Natural killer cell (primary cell): Measurements from ENCODE around the gene TUBG2. TPM values are rescaled to one million over a fixed set of nuclear protein-coding genes. Genes with fewer than 3 reads are reported as not detected.

Experiments used
- ATAC-seq, 3 donors: fragments of 150-1000 bp in 2 of 3; fragments of 200-7000 bp in 1 of 3; cut with Tn5 transposase; 1 replicate in 1 of 3; 2 replicates in 2 of 3; pipeline ENCODE4 v1.10.0; 2021; ENCODE audit warnings: mild to moderate bottlenecking in 2 of 3, moderate library complexity in 2 of 3
- DNase-seq, 2 donors: peaks; one replicate each; pipeline versions ENCODE4 v3.0.0 to v3.0.0-alpha.2; 2013 to 2021; ENCODE audit warnings: mixed read lengths in 1 of 2
- H3K27ac ChIP-seq: one replicate; pipeline ENCODE4 v1.5.1; 2013; ENCODE audit warnings: mild to moderate bottlenecking, low read length
- H3K27me3 ChIP-seq: one replicate; pipeline ENCODE4 v1.6.1; 2013; ENCODE audit warnings: low read length; ENCODE audit not compliant: control insufficient read depth, insufficient read depth
- H3K36me3 ChIP-seq: one replicate; pipeline ENCODE4 v1.6.1; 2013; ENCODE audit warnings: low read length; ENCODE audit not compliant: control insufficient read depth, insufficient read depth
- H3K4me1 ChIP-seq: one replicate; pipeline ENCODE4 v1.6.1; 2013; ENCODE audit warnings: low read length; ENCODE audit not compliant: control insufficient read depth, insufficient read depth
- H3K4me3 ChIP-seq: one replicate; pipeline ENCODE4 v1.5.1; 2013; ENCODE audit warnings: low read length
- H3K9me3 ChIP-seq: one replicate; pipeline ENCODE4 v1.6.1; 2013; ENCODE audit warnings: low read length; ENCODE audit not compliant: control insufficient read depth, insufficient read depth
- H3K27ac Mint-ChIP-seq, 2 donors: one replicate each; pipeline ENCODE4 v1.8.0; 2022; ENCODE audit warnings: mild to moderate bottlenecking in 2 of 2, mixed read lengths in 2 of 2, moderate library complexity in 1 of 2
- H3K27me3 Mint-ChIP-seq, 2 donors: one replicate each; pipeline ENCODE4 v1.8.0; 2022; ENCODE audit warnings: low read depth in 2 of 2, mixed read lengths in 2 of 2
- H3K36me3 Mint-ChIP-seq: one replicate; pipeline ENCODE4 v1.8.0; 2022; ENCODE audit warnings: mixed read lengths
- H3K4me1 Mint-ChIP-seq, 2 donors: one replicate each; pipeline ENCODE4 v1.8.0; 2022; ENCODE audit warnings: mixed read lengths in 2 of 2
- H3K4me3 Mint-ChIP-seq: one replicate; pipeline ENCODE4 v1.8.0; 2022; ENCODE audit warnings: mild to moderate bottlenecking, moderate library complexity, mixed read lengths
- H3K9me3 Mint-ChIP-seq, 2 donors: one replicate each; pipeline ENCODE4 v1.8.0; 2022; ENCODE audit warnings: mixed read lengths in 2 of 2
- CTCF ChIP-seq: fragments of 200-600 bp; IDR thresholded peaks from one replicate; pipeline ENCODE4 v1.8.0; 2022; ENCODE audit warnings: antibody characterized with exemption
- WGBS: methylation state at CpG from one replicate; pipeline ENCODE4 v1.1.7; 2013; ENCODE audit warnings: missing lambda C conversion rate; ENCODE audit not compliant: insufficient coverage; 5-methylcytosine and 5-hydroxymethylcytosine counted together
- intact Hi-C: fragments of 100-400 bp; cut with micrococcal nuclease; formaldehyde crosslinking; loops from one replicate; pipeline ENCODE4 v1.14.2; 2022
- total RNA-seq, 4 donors: library from RNA; stranded (reverse); fragments of 120-200 nt in 1 of 4; gene quantifications; one replicate each; pipeline versions ENCODE4 v1.2.3 to v1.2.4, GENCODE V29; 2013 to 2022

TUBG2 gene
- total RNA-seq, 3 donors from 2014 or later (not counting 1 experiment from before 2014, with no cell fraction given) = 7.8 to 14.2 (median 9.6) TPM

- no peaks in the 10 kb centered on the region for H3K27me3 Mint-ChIP-seq
- no peaks in the 10 kb centered on the region for H3K4me1 Mint-ChIP-seq
- Histone ChIP-seq H3K36me3 (peaks cover under 1% of the 10 kb centered on the region), H3K4me1 (no peaks in the 10 kb centered on the region), H3K27me3 (no peaks in the 10 kb centered on the region), H3K4me3 (no peak overlapping the region), H3K27ac (no peak overlapping the region), H3K9me3 (no peaks in the 10 kb centered on the region)
- WGBS = 96% methylated on average over 20 of the region's 20 CpGs
- no peak for TF ChIP-seq CTCF
- H3K27ac Mint-ChIP-seq = no peak overlapping the region
- intact Hi-C loops = no loop called here
- H3K36me3 Mint-ChIP-seq = no peaks in the 10 kb centered on the region
- no peak overlapping the region for H3K4me3 Mint-ChIP-seq
- no peak for DNase-seq
- no peak for ATAC-seq
- H3K9me3 Mint-ChIP-seq = no peaks in the 10 kb centered on the region
These were observed 36.4 kb downstream of the TUBG2 start for GRCh38 chr17:42695500-42695899.

- H3K9me3 ChIP-seq = no peaks in the 10 kb centered on the region
- ATAC-seq (no peak), DNase-seq (no peak)
- H3K4me1 ChIP-seq = peaks cover 4% of the 10 kb centered on the region
- WGBS = 97% methylated on average over 19 of the region's 19 CpGs
- TF ChIP-seq CTCF = no peak
- H3K27me3 ChIP-seq = no peaks in the 10 kb centered on the region
- H3K4me3 ChIP-seq = no peak overlapping the region
- Mint-ChIP-seq H3K4me1 (peaks cover 0 to 5% of the 10 kb centered on the region in 2 donors), H3K9me3 (no peaks in the 10 kb centered on the region), H3K4me3 (no peak overlapping the region), H3K36me3 (no peaks in the 10 kb centered on the region), H3K27me3 (no peaks in the 10 kb centered on the region), H3K27ac (no peak overlapping the region)
- no peak overlapping the region for H3K27ac ChIP-seq
- peaks cover 17% of the 10 kb centered on the region for H3K36me3 ChIP-seq
- intact Hi-C loops = no loop called here
These were observed 38.2 kb downstream of the TUBG2 start for GRCh38 chr17:42697108-42697811.

- Mint-ChIP-seq H3K4me3 (no peak overlapping the region), H3K9me3 (no peaks in the 10 kb centered on the region), H3K27me3 (no peaks in the 10 kb centered on the region), H3K36me3 (peaks cover 9% of the 10 kb centered on the region), H3K27ac (no peak overlapping the region), H3K4me1 (peaks cover 0 to 5% of the 10 kb centered on the region in 2 donors)
- Histone ChIP-seq H3K4me3 (no peak overlapping the region), H3K27me3 (no peaks in the 10 kb centered on the region), H3K36me3 (peaks cover 31% of the 10 kb centered on the region), H3K27ac (no peak overlapping the region), H3K9me3 (no peaks in the 10 kb centered on the region), H3K4me1 (peaks cover 6% of the 10 kb centered on the region)
- TF ChIP-seq CTCF = no peak
- WGBS = 91% methylated on average over 2 of the region's 2 CpGs
- intact Hi-C loops = no loop called here
- DNase-seq (no peak), ATAC-seq (no peak)
These were observed 39.8 kb downstream of the TUBG2 start for GRCh38 chr17:42698736-42699414.
